Activated naive CD4-positive, alpha-beta T cell treated with anti-CD3 and anti-CD28 coated beads for 36 hours (primary cell): ENCODE measurements around the gene DNAJB6. TPM values are rescaled to one million over a fixed set of nuclear protein-coding genes. Genes with fewer than 3 reads are reported as not detected.
"Not testable (repeated sequence)": the region's sequence is repeated elsewhere in the genome, so short reads cannot be mapped to it uniquely, and the experiment has no call there.

Experiments used
- CTCF ChIA-PET: fragments of 350-600 bp; sonication (Branson Sonifier 250); formaldehyde crosslinking; loops from one replicate; lab custom pipeline; 2021; ENCODE audit warnings: antibody characterized with exemption; lab: Charles Lee
- DNase-seq: peaks from one replicate; pipeline ENCODE4 v3.0.0-alpha.2; 2020
- H3K27ac Mint-ChIP-seq: one replicate; pipeline ENCODE4 v1.8.0; 2021; ENCODE audit warnings: mild to moderate bottlenecking, mixed read lengths
- H3K27me3 Mint-ChIP-seq: one replicate; pipeline ENCODE4 v1.8.0; 2021; ENCODE audit warnings: low read depth, mixed read lengths
- H3K36me3 Mint-ChIP-seq: one replicate; pipeline ENCODE4 v1.8.0; 2021; ENCODE audit warnings: low read depth, mixed read lengths
- H3K4me1 Mint-ChIP-seq: one replicate; pipeline ENCODE4 v1.8.0; 2021; ENCODE audit warnings: low read depth, mixed read lengths
- H3K4me3 Mint-ChIP-seq: one replicate; pipeline ENCODE4 v1.8.0; 2021; ENCODE audit warnings: mild to moderate bottlenecking, moderate library complexity, mixed read lengths
- H3K9me3 Mint-ChIP-seq: one replicate; pipeline ENCODE4 v1.8.0; 2021; ENCODE audit warnings: mixed read lengths
- intact Hi-C: fragments of 100-400 bp; cut with micrococcal nuclease; formaldehyde crosslinking; loops from one replicate; pipeline ENCODE4 v1.15.1; 2023
- total RNA-seq, 2 experiments: library from RNA; stranded (reverse); gene quantifications; one replicate each; pipeline ENCODE4 v1.2.3, GENCODE V29; 2021

DNAJB6 gene
- total RNA-seq, 2 experiments from 2014 or later = 69.0 to 72.1 TPM

- Mint-ChIP-seq H3K36me3 (no peaks in the 10 kb centered on the region), H3K9me3 (no peaks in the 10 kb centered on the region), H3K27ac (peak overlapping the region; percentile 96), H3K4me3 (peak overlapping the region; percentile 59), H3K27me3 (no peaks in the 10 kb centered on the region), H3K4me1 (peaks cover 38% of the 10 kb centered on the region)
- intact Hi-C loops = loop anchor here (1.0 to 10.0 kb wide), 7 partner anchors 36 to 523 kb away; partner anchors contain the start of genes DNAJB6, LMBR1 and UBE3C
- no peak for DNase-seq
- CTCF ChIA-PET = interaction anchor here (1.1 to 1.8 kb wide), 2 partner anchors 28 to 37 kb away, joined by 6 to 8 read pairs; no protein-coding TSS in a partner anchor
These were observed 35.1 kb upstream of the DNAJB6 start for GRCh38 chr7:157301610-157302120.

- Mint-ChIP-seq H3K4me1 (peaks cover 27% of the 10 kb centered on the region), H3K27me3 (no peaks in the 10 kb centered on the region), H3K4me3 (no peak overlapping the region), H3K9me3 (no peaks in the 10 kb centered on the region), H3K36me3 (no peaks in the 10 kb centered on the region), H3K27ac (no peak overlapping the region)
- no peak for DNase-seq
- intact Hi-C loops = loop anchor here (10.0 kb wide), 1 partner anchor 518 kb away; no protein-coding TSS in a partner anchor
- CTCF ChIA-PET = no interaction called here
These were observed 29.7 kb upstream of the DNAJB6 start for GRCh38 chr7:157306846-157307838.

- Mint-ChIP-seq H3K36me3 (no peaks in the 10 kb centered on the region), H3K9me3 (no peaks in the 10 kb centered on the region), H3K27ac (peak overlapping the region; percentile 41), H3K27me3 (no peaks in the 10 kb centered on the region), H3K4me1 (peaks cover 16% of the 10 kb centered on the region), H3K4me3 (no peak overlapping the region)
- CTCF ChIA-PET = no interaction called here
- no peak for DNase-seq
- intact Hi-C loops = loop anchor here (10.0 kb wide), 1 partner anchor 515 kb away; no protein-coding TSS in a partner anchor
These were observed 26.7 kb upstream of the DNAJB6 start for GRCh38 chr7:157309988-157310668.

GRCh38 chr7:157310676-157311185 is 26.1 kb upstream of the DNAJB6 start:
- Mint-ChIP-seq H3K36me3 (no peaks in the 10 kb centered on the region), H3K9me3 (no peaks in the 10 kb centered on the region), H3K27me3 (no peaks in the 10 kb centered on the region), H3K4me1 (peaks cover 16% of the 10 kb centered on the region), H3K27ac (no peak overlapping the region), H3K4me3 (no peak overlapping the region)
- intact Hi-C loops = no loop called here
- CTCF ChIA-PET = no interaction called here
- DNase-seq = no peak

GRCh38 chr7:157312941-157313340 is 23.9 kb upstream of the DNAJB6 start:
- Mint-ChIP-seq H3K9me3 (no peaks in the 10 kb centered on the region), H3K4me3 (no peak overlapping the region), H3K27me3 (no peaks in the 10 kb centered on the region), H3K4me1 (peaks cover 9% of the 10 kb centered on the region), H3K36me3 (no peaks in the 10 kb centered on the region), H3K27ac (no peak overlapping the region)
- DNase-seq = no peak
- CTCF ChIA-PET = interaction anchor here (0.6 kb wide), 1 partner anchor 1375 kb away, joined by 4 read pairs; no protein-coding TSS in a partner anchor
- intact Hi-C loops = no loop called here

GRCh38 chr7:157313645-157314044 is 23.2 kb upstream of the DNAJB6 start:
- Mint-ChIP-seq H3K4me1 (peaks cover 16% of the 10 kb centered on the region), H3K27ac (no peak overlapping the region), H3K9me3 (no peaks in the 10 kb centered on the region), H3K27me3 (no peaks in the 10 kb centered on the region), H3K4me3 (no peak overlapping the region), H3K36me3 (no peaks in the 10 kb centered on the region)
- CTCF ChIA-PET = interaction anchor here (0.6 kb wide), 1 partner anchor 1374 kb away, joined by 4 read pairs; no protein-coding TSS in a partner anchor
- intact Hi-C loops = no loop called here
- DNase-seq = no peak

- Mint-ChIP-seq H3K9me3 (no peaks in the 10 kb centered on the region), H3K4me3 (no peak overlapping the region), H3K27ac (peak overlapping the region; percentile 36), H3K27me3 (no peaks in the 10 kb centered on the region), H3K4me1 (peaks cover 13% of the 10 kb centered on the region), H3K36me3 (no peaks in the 10 kb centered on the region)
- peak; percentile 61 for DNase-seq
- CTCF ChIA-PET = no interaction called here
- intact Hi-C loops = loop anchor here (2.0 kb wide), 1 partner anchor 19 kb away; the partner anchor contains the start of gene DNAJB6
These were observed 18.6 kb upstream of the DNAJB6 start for GRCh38 chr7:157318015-157318706.

GRCh38 chr7:157320608-157320980 is 16.2 kb upstream of the DNAJB6 start:
- H3K4me3 Mint-ChIP-seq = no peak overlapping the region
- H3K9me3 Mint-ChIP-seq = no peaks in the 10 kb centered on the region
- H3K27me3 Mint-ChIP-seq = no peaks in the 10 kb centered on the region
- H3K4me1 Mint-ChIP-seq = peaks cover 13% of the 10 kb centered on the region
- CTCF ChIA-PET = interaction anchor here (0.7 kb wide), 1 partner anchor 383 kb away, joined by 5 read pairs; no protein-coding TSS in a partner anchor
- no peaks in the 10 kb centered on the region for H3K36me3 Mint-ChIP-seq
- intact Hi-C loops = no loop called here
- no peak for DNase-seq
- H3K27ac Mint-ChIP-seq = peak overlapping the region; percentile 36

- Mint-ChIP-seq H3K36me3 (no peaks in the 10 kb centered on the region), H3K27ac (no peak overlapping the region), H3K9me3 (no peaks in the 10 kb centered on the region), H3K4me1 (peaks cover 6% of the 10 kb centered on the region), H3K27me3 (no peaks in the 10 kb centered on the region), H3K4me3 (no peak overlapping the region)
- CTCF ChIA-PET = interaction anchor here (0.7 to 1.6 kb wide), 2 partner anchors 11 to 15 kb away, joined by 3 to 5 read pairs; no protein-coding TSS in a partner anchor
- intact Hi-C loops = no loop called here
- no peak for DNase-seq
These were observed 13.4 kb upstream of the DNAJB6 start for GRCh38 chr7:157323401-157323800.

- Mint-ChIP-seq H3K27me3 (peaks cover 3% of the 10 kb centered on the region), H3K27ac (no peak overlapping the region), H3K4me1 (no peaks in the 10 kb centered on the region), H3K9me3 (no peaks in the 10 kb centered on the region), H3K36me3 (no peaks in the 10 kb centered on the region), H3K4me3 (no peak overlapping the region)
- intact Hi-C loops = no loop called here
- CTCF ChIA-PET = no interaction called here
- DNase-seq = no peak
These were observed 7.4 kb upstream of the DNAJB6 start for GRCh38 chr7:157329447-157329846.

- H3K27ac Mint-ChIP-seq, DNase-seq: not testable (repeated sequence)
- CTCF ChIA-PET = interaction anchor here (1.1 kb wide), 1 partner anchor 57 kb away, joined by 3 read pairs; no protein-coding TSS in a partner anchor
These were observed 6.2 kb upstream of the DNAJB6 start for GRCh38 chr7:157330567-157330966.

More at GRCh38 chr7:157330567-157330966, 6.2 kb upstream of the DNAJB6 start:
- H3K27me3 Mint-ChIP-seq, H3K4me1 Mint-ChIP-seq, H3K4me3 Mint-ChIP-seq, intact Hi-C loops, H3K36me3 Mint-ChIP-seq, H3K9me3 Mint-ChIP-seq: not testable (repeated sequence)
